ENCODE measurements around the gene IGIP. TPM values are rescaled to one million over a fixed set of nuclear protein-coding genes. Genes with fewer than 3 reads are reported as not detected.

Gene IGIP
- total RNA-seq, 2 donors from 2014 or later: 12.3 to 14.4 TPM

GRCh38 chr5:140109759-140110645 lies 15.7 kb upstream of the IGIP start:
- intact Hi-C loops (cut with DNase I): loop anchor here in 1 of 2 donors (5.0 kb wide), 1 partner anchor 32 kb away; no protein-coding TSS in a partner anchor
- ATAC-seq: no peak
- DNase-seq: no peak

- no peak for ATAC-seq
- intact Hi-C loops (cut with DNase I): no loop called here
- no peak for DNase-seq
Measured at GRCh38 chr5:140110646-140110957, 15.1 kb upstream of the IGIP start.

GRCh38 chr5:140111011-140111858 lies 14.5 kb upstream of the IGIP start:
- intact Hi-C loops (cut with DNase I): no loop called here
- DNase-seq: no peak

DNA sequence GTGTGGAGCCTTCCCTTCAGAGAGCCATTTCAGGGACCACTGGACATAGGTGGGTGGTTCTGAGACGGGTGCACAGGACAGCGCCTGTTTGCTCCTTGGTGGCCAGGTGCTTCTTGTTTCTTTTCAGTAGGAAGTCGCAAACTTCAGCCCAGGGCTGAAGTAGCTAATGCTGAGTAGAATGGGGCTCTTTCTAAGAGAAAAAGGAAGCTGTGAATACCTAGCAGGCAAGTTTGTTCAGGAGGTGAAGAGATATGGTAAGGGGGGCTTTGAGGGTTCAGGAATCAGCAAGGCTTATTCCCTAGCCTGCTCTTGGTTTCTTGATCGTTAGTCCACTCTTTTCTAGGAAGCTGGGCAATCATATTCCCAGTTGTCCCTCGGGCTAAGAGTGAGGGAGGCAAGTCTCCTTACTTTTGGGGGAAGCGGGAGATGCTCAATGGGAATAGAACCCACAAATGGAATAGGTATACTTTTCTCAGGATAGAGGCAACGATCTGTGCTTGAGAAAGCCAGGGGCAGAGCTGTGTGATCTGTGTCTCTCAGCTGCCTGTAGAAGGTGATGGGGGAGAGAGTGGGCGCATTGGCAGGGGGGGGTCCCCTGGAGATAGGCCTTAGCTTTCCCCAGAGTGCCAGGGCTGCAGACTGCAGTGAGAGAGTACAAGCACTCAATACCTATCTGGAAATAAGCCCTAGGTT lies 13.7 kb upstream of the IGIP start:
- no peak for ATAC-seq
- intact Hi-C loops (cut with DNase I): no loop called here

More at GRCh38 chr5:140111011-140111858, 14.5 kb upstream of the IGIP start:
- no peak for ATAC-seq

DNA sequence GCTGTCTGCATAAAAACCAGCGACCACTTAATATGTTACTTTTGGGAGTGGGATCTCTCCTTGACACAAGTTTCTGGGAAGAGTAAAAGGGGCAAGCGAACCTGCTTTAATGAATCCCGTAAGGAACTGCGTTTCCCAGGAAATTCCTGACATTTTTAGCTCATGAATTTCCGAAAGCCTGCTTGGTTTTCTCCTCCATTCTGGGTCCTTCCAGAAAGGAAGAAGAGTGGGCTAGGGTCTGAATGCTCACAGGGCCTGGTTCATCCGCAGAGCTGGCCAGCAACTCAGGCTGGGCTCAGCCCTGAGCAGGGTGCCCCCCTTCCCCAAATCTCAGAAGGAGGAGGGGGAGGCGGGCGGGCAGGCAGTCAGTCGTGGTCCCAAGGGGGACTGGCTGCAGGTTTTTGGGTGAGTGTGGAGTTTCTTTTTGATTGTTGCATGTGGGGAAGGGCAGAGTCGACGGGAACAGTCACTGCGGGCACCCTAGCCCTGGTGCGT lies 13.0 kb upstream of the IGIP start:
- DNase-seq: no peak

More for the DNA sequence above, 13.7 kb upstream of the IGIP start:
- no peak for DNase-seq

GRCh38 chr5:140113180-140113698 lies 12.5 kb upstream of the IGIP start:
- intact Hi-C loops (cut with DNase I): no loop called here
- ATAC-seq: peak; percentile 3 to 25
- DNase-seq: peak; percentile 23

More for the DNA sequence above, 13.0 kb upstream of the IGIP start:
- intact Hi-C loops (cut with DNase I): no loop called here
- no peak for ATAC-seq

DNA sequence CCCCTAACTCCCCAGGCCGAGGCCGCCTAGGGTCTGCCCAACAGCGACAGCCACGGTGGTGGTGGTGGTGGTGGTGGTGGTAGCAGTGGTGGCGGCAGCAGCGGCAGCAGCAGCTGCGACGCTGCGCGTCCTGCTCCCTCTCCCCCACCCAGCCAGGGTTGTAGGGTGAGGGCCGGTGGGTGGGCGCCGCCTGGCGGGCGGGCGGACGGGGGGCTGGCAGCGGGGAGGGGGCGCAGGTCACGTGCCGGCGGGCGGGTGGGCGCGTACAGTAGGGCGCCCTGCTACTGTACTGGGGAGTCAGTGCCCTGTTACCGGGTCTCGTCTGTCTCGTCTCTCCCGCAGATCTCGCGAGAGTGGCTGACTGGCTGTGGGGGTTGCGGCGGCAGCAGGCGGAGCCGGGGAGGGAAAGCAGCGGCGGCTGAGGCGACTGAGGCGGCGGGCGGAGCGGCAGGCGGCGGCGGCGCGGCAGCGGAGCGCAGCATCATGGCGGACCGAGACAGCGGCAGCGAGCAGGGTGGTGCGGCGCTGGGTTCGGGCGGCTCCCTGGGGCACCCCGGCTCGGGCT lies 12.0 kb upstream of the IGIP start, which contains the start of gene PURA:
Gene PURA, plus strand, starts transcription at position 411 of the 565 bp plus-strand sequence. Its CDS starts 73 bp downstream, at position 484.
- DNase-seq (peak; percentile 96), ATAC-seq (peak; percentile 96)
- intact Hi-C loops (cut with DNase I): no loop called here

- DNase-seq (peak; percentile 79), ATAC-seq (peak; percentile 65 to 78)
- intact Hi-C loops (cut with DNase I): no loop called here
Measured at GRCh38 chr5:140114341-140115185, 11.2 kb upstream of the IGIP start.

DNA sequence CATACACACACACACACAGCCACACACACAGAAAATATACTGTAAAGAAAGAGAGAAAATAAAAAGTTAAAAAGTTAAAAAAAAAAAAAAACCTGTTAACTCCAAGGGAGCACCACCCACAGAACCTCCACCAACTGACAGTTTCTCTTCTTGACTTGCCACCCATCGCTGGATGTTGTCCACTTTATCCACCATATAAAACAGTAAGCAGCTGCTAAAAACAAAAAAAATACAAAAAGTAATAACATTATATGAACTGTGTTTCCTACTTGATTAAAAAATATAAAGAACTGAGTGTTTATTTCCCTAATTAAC lies 10.6 kb upstream of the IGIP start:
- no peak for DNase-seq
- no peak for ATAC-seq
- intact Hi-C loops (cut with DNase I): no loop called here

DNA sequence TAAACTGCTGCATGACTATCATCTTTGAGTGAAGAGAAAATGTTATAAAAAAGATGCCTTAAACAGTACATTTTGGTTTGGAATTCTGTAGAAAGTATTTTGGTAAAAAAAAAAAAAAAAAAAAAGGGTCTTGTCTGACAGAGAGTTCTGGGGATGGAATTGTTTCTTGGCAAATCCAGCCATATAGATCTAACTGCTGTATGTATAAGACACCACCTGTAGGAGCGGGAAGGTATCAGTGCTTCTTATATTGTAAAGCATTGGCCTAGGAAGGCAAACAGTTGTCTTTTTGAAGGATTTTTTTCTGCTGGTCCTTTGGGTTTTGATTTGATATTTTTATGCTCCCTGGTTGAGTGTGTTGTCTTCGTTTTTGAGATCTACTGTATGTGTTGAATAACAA lies 9.0 kb upstream of the IGIP start:
- DNase-seq (no peak), ATAC-seq (no peak)
- intact Hi-C loops (cut with DNase I): no loop called here

DNA sequence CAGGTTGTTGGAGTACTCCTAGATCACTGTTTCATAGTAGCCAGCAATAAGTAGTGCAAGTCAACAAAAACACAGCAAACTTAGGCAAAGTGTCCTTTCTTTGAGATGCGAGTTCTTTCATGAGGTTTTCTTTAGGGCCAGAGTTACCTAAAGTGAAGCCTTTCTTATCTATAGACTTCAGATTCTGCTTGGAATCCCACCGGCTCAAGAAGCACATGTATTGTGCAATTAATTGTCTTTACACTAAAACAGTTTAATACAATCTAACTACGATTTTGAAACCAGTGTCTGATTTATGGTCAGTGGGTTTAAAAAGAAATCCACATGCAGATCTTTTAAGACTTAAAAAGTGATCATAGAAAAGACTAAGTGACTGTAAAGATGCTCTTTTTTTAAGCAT lies 8.2 kb upstream of the IGIP start:
- ATAC-seq (no peak), DNase-seq (no peak)
- intact Hi-C loops (cut with DNase I): no loop called here

- ATAC-seq (no peak), DNase-seq (no peak)
- intact Hi-C loops (cut with DNase I): no loop called here
Measured at GRCh38 chr5:140118302-140118936, 7.3 kb upstream of the IGIP start.

DNA sequence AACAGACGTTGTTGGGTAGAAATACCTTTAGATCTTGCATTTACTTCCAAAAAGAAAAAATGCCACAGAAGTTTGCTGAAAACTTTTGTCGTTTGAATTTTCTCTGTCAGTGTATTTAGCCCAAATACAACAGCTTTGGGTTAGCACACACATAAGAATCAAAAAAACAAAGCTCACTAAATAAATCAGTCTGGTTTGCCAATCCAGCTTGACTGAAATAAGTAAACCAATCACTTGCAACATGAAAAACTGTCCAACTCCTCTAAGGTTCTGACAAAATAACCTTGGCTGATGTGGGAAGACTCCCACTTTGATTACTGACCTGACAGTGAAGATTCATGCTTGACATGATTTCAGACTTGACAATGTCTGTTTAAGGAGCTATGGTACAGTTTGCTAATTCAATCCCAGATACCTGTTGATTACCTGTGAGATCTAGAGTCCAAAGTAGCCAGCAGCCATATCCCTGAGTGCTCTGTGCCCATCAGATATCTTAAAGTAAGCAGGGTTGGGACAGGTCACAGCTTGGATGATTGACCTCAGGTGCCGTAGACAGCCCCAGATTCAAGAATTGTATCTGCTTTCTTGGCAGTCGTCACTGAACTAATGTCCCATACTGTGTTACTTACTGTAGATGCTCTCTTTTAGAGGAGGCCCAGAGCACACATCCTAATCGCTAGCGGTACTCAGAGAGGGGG lies 727 bp downstream of the IGIP start:
- ATAC-seq (no peak), DNase-seq (no peak)
- intact Hi-C loops (cut with DNase I): no loop called here

GRCh38 chr5:140128376-140128775 lies 2.6 kb downstream of the IGIP start:
- DNase-seq: no peak
- intact Hi-C loops (cut with DNase I): no loop called here
- ATAC-seq: no peak

DNA sequence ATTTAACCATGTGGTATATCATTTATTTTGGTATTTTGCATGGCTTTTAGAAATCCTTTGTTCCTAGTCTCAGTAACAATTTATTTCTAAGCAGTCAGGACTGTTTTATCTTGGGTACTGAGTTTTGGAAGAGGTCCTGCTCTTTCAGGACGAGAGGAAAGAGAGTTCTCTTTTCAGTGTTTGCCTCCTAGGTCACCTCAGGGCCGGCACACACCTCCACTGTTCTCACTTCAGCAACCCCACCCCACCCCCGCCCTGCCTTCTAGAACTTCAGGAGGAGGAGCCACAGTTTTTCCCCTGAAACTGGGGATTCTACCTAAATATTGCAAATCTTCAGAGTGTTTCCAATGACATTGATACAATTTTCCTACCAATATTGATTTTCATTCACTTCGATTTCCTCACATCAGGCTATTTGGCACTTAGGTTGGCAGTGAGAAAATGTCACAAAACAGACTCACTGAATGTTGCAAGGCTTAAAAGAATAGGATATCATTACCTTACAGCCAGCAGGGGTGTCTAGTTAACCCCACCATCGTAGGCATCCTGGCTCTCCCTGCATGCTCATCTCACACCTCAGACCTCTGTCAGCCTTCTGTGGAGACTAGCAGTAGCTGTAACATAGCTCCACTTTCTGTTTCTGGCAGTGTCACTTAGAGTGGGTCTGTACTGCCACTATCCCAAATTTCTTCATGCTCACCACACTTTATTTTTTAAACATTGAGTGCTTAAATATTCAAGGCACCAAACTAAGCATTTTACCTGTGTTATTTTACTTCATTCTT lies 5.4 kb downstream of the IGIP start:
- ATAC-seq: peak in 1 of 2 donors; percentile 40
- intact Hi-C loops (cut with DNase I): no loop called here
- DNase-seq: no peak

- intact Hi-C loops (cut with DNase I): no loop called here
- ATAC-seq (peak; percentile 44 to 93), DNase-seq (peak; percentile 53)
Measured at GRCh38 chr5:140131967-140132409, 6.3 kb downstream of the IGIP start.

All from left cardiac atrium (tissue), 4 donors.